ENCODE measurements around the gene VEZT.

The VEZT gene

DNA sequence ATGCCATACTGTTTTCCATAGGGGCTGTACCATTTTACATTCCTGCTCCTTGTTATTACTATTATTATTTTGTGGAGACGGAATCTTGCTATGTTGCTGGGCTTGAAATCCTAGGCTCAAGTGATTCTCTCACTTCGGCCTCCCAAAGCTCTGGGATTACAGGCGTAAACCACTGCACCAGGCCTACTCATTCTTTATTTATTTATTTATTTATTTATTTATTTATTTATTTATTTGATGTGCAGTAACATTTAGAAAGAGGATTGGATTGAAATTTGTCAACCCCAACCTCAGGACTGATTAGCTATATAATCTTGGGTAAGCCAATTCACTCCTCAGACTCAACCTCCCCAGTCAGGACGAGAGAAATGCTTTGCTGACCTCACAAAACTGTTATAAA lies 107.9 kb downstream of the VEZT start:
- TF ChIP-seq JUND (IDR thresholded peaks at IDR 0.05; ENCODE audit: low read depth): no peak
- no peak for DNase-seq (ENCODE audit: low read depth in 1 of 2, low spot score in 1 of 2)
- in situ Hi-C loops (cut with HindIII; ENCODE audit: low pct_unique_long_range_greater_than_20kb, low sequenced_read_pairs): no loop called here

DNA sequence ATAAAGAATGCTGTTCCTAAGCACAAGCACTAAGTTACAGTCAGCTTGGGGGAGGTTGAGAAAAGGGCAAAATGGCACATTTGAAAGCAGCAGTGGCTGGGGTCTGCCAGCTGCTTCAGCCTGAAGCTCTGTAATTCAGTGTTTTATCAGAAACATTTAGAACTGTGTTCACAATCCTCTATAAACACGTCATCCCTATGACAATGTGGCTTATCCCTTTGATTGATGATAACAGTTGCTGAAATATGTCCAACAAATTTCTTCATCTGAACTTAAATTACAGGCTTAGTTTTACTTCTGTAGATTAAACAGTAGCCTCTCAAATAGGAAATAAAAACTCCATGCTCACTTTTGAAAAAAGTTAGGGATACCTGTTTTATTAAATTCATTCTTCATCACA lies 108.8 kb downstream of the VEZT start:
- in situ Hi-C loops (cut with HindIII; ENCODE audit: low pct_unique_long_range_greater_than_20kb, low sequenced_read_pairs): no loop called here
- no peak for TF ChIP-seq JUND (IDR thresholded peaks at IDR 0.05; ENCODE audit: low read depth)
- DNase-seq (ENCODE audit: low read depth in 1 of 2, low spot score in 1 of 2): no peak

- in situ Hi-C loops (cut with HindIII; ENCODE audit: low pct_unique_long_range_greater_than_20kb, low sequenced_read_pairs): no loop called here
- no peak for DNase-seq (ENCODE audit: low read depth in 1 of 2, low spot score in 1 of 2)
- TF ChIP-seq JUND (IDR thresholded peaks at IDR 0.05; ENCODE audit: low read depth): no peak
Measured at GRCh38 chr12:95326855-95327254, 109.2 kb downstream of the VEZT start.

DNA sequence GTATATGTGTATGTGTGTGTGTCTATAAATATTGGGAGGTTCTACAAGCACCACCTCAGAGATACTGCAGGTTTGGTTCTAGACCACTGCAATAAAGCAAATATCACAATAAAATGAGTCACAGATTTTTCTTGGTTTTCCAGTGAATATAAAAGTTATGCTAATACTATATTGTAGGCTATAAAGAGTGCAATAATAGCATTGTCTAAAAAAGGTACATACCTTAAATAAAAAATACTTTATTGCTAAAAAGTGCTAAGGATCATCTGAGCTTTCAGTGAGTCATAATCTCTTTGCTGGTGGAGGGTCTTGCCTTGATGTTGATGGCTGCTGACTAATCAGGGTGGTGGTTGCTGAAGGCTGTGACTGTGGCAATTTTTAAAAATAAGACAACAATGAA lies 111.1 kb downstream of the VEZT start:
- no peak for TF ChIP-seq JUND (IDR thresholded peaks at IDR 0.05; ENCODE audit: low read depth)
- in situ Hi-C loops (cut with HindIII; ENCODE audit: low pct_unique_long_range_greater_than_20kb, low sequenced_read_pairs): no loop called here
- no peak for DNase-seq (ENCODE audit: low read depth in 1 of 2, low spot score in 1 of 2)

DNA sequence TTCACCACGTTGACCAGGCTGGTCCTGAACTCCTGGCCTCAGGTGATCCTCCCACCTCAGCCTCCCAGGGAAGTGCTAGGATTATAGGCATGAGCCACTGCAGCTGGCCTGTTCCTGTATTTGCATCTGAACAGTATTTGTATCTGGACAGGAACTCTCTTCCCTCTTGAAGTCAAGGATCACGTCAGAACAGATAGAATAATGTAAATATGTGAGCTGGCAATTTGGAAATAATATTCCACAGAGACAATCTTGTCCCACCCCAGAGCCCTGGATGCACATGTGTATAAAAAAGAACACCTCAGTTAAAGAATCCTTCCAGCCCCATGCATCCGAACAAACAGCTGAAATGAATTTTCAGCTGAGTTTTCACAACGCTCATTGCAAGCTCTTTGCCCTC lies 118.3 kb downstream of the VEZT start:
- DNase-seq (ENCODE audit: low read depth in 1 of 2, low spot score in 1 of 2): no peak
- in situ Hi-C loops (cut with HindIII; ENCODE audit: low pct_unique_long_range_greater_than_20kb, low sequenced_read_pairs): no loop called here
- TF ChIP-seq JUND (IDR thresholded peaks at IDR 0.05; ENCODE audit: low read depth): no peak

GRCh38 chr12:95336387-95337067 lies 118.9 kb downstream of the VEZT start:
- in situ Hi-C loops (cut with HindIII; ENCODE audit: low pct_unique_long_range_greater_than_20kb, low sequenced_read_pairs): no loop called here
- TF ChIP-seq JUND (IDR thresholded peaks at IDR 0.05; ENCODE audit: low read depth): no peak
- peak; percentile 80 to 91 for DNase-seq (ENCODE audit: low read depth in 1 of 2, low spot score in 1 of 2)

GRCh38 chr12:95337146-95337545 lies 119.5 kb downstream of the VEZT start:
- in situ Hi-C loops (cut with HindIII; ENCODE audit: low pct_unique_long_range_greater_than_20kb, low sequenced_read_pairs): no loop called here
- no peak for DNase-seq (ENCODE audit: low read depth in 1 of 2, low spot score in 1 of 2)
- TF ChIP-seq JUND (IDR thresholded peaks at IDR 0.05; ENCODE audit: low read depth): no peak

GRCh38 chr12:95339086-95339788 lies 121.6 kb downstream of the VEZT start:
- in situ Hi-C loops (cut with HindIII; ENCODE audit: low pct_unique_long_range_greater_than_20kb, low sequenced_read_pairs): no loop called here
- peak in 1 of 2 experiments; percentile 48 for DNase-seq (ENCODE audit: low read depth in 1 of 2, low spot score in 1 of 2)
- no peak for TF ChIP-seq JUND (IDR thresholded peaks at IDR 0.05; ENCODE audit: low read depth)

- in situ Hi-C loops (cut with HindIII; ENCODE audit: low pct_unique_long_range_greater_than_20kb, low sequenced_read_pairs): no loop called here
- no peak for DNase-seq (ENCODE audit: low read depth in 1 of 2, low spot score in 1 of 2)
- TF ChIP-seq JUND (IDR thresholded peaks at IDR 0.05; ENCODE audit: low read depth): no peak
Measured at GRCh38 chr12:95342008-95342407, 124.4 kb downstream of the VEZT start.

DNA sequence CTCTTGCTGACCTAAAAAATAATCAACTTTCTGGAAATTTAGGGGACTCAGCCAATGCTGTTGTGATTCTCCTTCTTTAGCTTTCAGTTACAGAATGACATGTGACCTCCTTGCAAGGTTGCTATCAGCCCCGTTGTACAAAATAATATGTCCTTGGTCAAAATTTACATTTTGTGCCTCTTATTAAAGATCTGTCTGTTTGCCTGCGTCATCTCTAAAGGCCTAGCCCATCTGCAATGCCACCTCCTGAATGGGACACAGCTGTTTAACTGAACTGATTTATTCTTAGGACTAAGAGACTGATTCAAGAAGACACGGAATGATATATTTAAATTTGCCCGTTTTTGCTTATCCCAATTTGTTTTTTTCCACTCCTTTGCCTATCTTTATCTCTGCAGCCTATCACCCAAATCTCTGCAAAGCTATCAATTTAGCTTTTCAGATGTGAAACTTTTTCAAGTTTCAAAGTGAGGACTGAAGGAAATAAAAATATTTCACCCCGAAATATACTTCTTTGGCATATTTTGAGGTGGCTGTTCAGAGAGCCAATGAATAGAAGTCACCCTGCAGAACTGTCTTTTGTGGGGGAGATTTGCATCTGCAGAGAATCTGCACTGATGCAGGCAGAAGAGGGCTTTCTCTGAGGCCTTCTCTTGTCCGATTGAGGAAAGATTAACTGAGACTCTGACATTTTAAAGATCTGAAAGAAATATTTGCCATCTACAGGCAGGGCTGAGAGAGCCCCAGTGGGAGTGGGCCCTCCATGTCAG lies 126.0 kb downstream of the VEZT start:
- no peak for DNase-seq (ENCODE audit: low read depth in 1 of 2, low spot score in 1 of 2)
- in situ Hi-C loops (cut with HindIII; ENCODE audit: low pct_unique_long_range_greater_than_20kb, low sequenced_read_pairs): no loop called here
- no peak for TF ChIP-seq JUND (IDR thresholded peaks at IDR 0.05; ENCODE audit: low read depth)

- TF ChIP-seq JUND (IDR thresholded peaks at IDR 0.05; ENCODE audit: low read depth): no peak
- no peak for DNase-seq (ENCODE audit: low read depth in 1 of 2, low spot score in 1 of 2)
- in situ Hi-C loops (cut with HindIII; ENCODE audit: low pct_unique_long_range_greater_than_20kb, low sequenced_read_pairs): no loop called here
Measured at GRCh38 chr12:95349291-95349690, 131.7 kb downstream of the VEZT start.

GRCh38 chr12:95351748-95352147 lies 134.1 kb downstream of the VEZT start:
- DNase-seq (ENCODE audit: low read depth in 1 of 2, low spot score in 1 of 2): peak in 1 of 2 experiments; percentile 58
- in situ Hi-C loops (cut with HindIII; ENCODE audit: low pct_unique_long_range_greater_than_20kb, low sequenced_read_pairs): no loop called here
- TF ChIP-seq JUND (IDR thresholded peaks at IDR 0.05; ENCODE audit: low read depth): no peak
